ENCODE results near the gene ADIRF. TPM values are rescaled to one million over a fixed set of nuclear protein-coding genes. Genes with fewer than 3 reads are reported as not detected.
"Not testable (repeated sequence)": the region's sequence is repeated elsewhere in the genome, so short reads cannot be mapped to it uniquely, and the experiment has no call there.

Gene ADIRF
- total RNA-seq, 1 donor from 2014 or later = 10.1 TPM

- DNase-seq (ENCODE audit: low read depth in 2 of 2) = peak; percentile 37 to 41
These were observed 22.7 kb upstream of the ADIRF start for GRCh38 chr10:86945361-86946212.

- DNase-seq (ENCODE audit: low read depth in 2 of 2) = peak in 1 of 2 donors; percentile 40
These were observed 21.8 kb upstream of the ADIRF start for GRCh38 chr10:86946213-86947155.

GRCh38 chr10:86947806-86948205 is 20.5 kb upstream of the ADIRF start:
- not testable (repeated sequence) for DNase-seq (ENCODE audit: low read depth in 2 of 2)

GRCh38 chr10:86950349-86950748 is 17.9 kb upstream of the ADIRF start:
- DNase-seq (ENCODE audit: low read depth in 2 of 2) = no peak

- DNase-seq (ENCODE audit: low read depth in 2 of 2) = no peak
These were observed 17.0 kb upstream of the ADIRF start for GRCh38 chr10:86951184-86951761.

- DNase-seq (ENCODE audit: low read depth in 2 of 2) = no peak
These were observed 16.2 kb upstream of the ADIRF start for GRCh38 chr10:86952106-86952505.

GRCh38 chr10:86952697-86953096 is 15.6 kb upstream of the ADIRF start:
- not testable (repeated sequence) for DNase-seq (ENCODE audit: low read depth in 2 of 2)

GRCh38 chr10:86953747-86954680 is 14.3 kb upstream of the ADIRF start:
- DNase-seq (ENCODE audit: low read depth in 2 of 2) = peak; percentile 82 to 84

GRCh38 chr10:86954681-86955500 is 13.4 kb upstream of the ADIRF start:
- peak in 1 of 2 donors; percentile 17 for DNase-seq (ENCODE audit: low read depth in 2 of 2)

- peak; percentile 48 to 58 for DNase-seq (ENCODE audit: low read depth in 2 of 2)
These were observed 12.6 kb upstream of the ADIRF start for GRCh38 chr10:86955501-86956194.

- peak in 1 of 2 donors; percentile 28 for DNase-seq (ENCODE audit: low read depth in 2 of 2)
These were observed 12.0 kb upstream of the ADIRF start for GRCh38 chr10:86956195-86956847.

GRCh38 chr10:86956848-86957448 is 11.3 kb upstream of the ADIRF start:
- DNase-seq (ENCODE audit: low read depth in 2 of 2) = peak in 1 of 2 donors; percentile 35

- peak; percentile 34 to 78 for DNase-seq (ENCODE audit: low read depth in 2 of 2)
These were observed 10.7 kb upstream of the ADIRF start, which contains the start of gene MMRN2 for GRCh38 chr10:86957471-86958115. MMRN2 (minus strand) TSS chr10:86957615; CDS start chr10:86957541, 74 bp downstream.

- DNase-seq (ENCODE audit: low read depth in 2 of 2) = peak; percentile 66 to 84
These were observed 10.0 kb upstream of the ADIRF start, which contains the start of gene SNCG for GRCh38 chr10:86958116-86958900. SNCG (plus strand) TSS chr10:86958599; CDS start chr10:86958698, 99 bp downstream.

- DNase-seq (ENCODE audit: low read depth in 2 of 2) = peak; percentile 83 to 87
These were observed 9.2 kb upstream of the ADIRF start for GRCh38 chr10:86958901-86959736.

GRCh38 chr10:86959737-86960002 is 8.6 kb upstream of the ADIRF start:
- DNase-seq (ENCODE audit: low read depth in 2 of 2) = no peak
